Stimulated activated CD8-positive, alpha-beta memory T cell treated with anti-CD3 and anti-CD28 coated beads, Interleukin-15, amount 100 ng/mL, for 1 hour (primary cell): ENCODE measurements around the gene MICAL3.
"Not testable (repeated sequence)": the region's sequence is repeated elsewhere in the genome, so short reads cannot be mapped to it uniquely, and the experiment has no call there.

Experiments used
- DNase-seq: peaks from one replicate; pipeline ENCODE4 v3.0.0-alpha.2; 2020; ENCODE audit warnings: low read depth

Gene MICAL3

DNA sequence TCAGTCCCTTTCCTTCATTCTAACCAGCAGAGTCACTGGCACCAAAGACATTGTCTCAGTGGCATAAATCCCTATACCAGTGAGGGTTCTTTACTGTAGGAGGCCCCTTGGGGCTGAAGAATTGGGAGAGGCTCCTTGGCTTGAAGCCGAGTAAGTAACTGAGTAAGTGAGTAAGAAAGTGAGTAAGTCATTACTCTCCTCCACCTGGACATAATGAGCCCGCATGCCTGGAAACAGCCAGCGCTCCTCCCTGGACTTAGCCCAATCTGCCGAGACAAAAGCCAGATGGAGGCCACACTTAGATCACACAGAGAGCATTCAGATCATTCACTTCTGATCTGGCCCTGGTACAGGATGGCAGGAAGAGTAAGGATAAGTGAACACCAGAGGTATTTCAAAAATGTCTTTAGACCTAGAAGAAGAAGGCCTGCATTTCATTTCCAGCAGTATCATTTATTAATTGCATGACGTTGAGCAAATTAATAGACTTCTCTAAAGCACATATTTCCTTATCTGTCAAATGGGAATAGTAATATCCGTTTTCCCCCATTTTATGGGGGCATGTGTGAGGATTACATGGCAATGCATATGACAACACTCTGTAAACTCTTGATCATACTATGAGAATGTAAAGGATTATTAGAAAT is 8.2 kb upstream of the MICAL3 start:
- no peak for DNase-seq

DNA sequence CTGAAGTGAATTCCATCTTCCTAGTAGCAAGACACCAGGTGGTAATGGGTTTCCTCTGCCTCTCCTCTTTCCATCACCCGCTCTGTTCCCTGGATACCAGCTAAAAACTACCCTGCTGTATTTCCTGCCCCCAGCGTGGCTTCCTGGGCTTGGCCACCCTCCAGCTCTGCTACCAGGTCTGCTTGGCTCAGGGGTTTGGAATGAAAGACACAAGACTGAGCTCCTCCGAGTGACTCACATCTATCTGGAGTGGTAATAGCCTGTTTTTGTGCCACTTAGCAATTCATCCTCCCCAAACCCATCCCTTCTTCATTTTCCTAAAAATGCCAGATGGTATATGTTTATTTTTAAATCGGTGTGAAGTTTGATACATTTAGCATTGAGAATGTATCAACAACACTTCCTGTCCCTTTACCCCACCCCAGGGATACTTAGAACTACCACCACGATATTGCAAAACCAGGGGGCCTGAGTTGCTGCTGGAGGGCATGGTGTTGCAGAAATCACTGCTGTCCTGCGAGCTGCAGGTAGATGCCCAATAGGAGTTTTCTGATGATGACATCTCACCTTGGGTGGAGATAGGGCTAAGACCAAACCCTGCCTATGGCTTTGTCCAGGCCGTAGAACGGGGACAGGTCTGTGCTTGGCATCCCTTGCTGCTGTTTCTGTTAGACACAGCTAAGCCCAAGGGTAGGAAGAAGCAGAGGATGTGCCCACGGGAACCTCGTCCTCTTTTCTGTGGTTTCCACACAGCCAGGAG is 7.5 kb upstream of the MICAL3 start:
- no peak for DNase-seq

DNA sequence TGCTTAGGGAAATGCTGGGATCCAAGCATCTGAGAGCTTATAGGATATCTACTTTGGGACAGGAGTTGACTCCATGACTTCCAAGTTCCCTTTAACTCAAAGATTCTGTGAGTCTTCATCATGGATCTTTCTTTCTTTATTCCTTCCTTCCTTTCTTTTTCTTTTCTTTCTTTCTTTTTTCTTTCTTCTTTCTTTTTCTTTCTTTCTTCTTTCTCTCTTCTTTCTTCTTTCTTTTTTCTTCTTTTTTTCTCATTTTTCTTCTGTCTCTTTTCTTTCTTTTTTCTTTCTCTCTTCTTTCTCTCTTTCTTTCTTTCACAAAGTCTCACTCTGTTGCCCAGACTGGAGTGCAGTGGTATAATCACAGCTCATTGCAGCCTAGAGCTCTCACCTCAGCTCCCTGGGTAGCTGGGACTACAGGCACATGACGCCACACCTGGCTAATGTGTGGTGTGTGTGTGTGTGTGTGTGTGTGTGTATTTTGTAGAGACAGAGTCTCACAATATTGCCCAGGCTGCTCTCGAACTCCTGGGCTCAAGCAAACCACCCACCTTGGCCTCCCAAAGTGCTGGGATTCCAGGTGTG is 5.4 kb upstream of the MICAL3 start:
- DNase-seq = no peak

GRCh38 chr22:18028817-18029527 is 4.6 kb upstream of the MICAL3 start:
- DNase-seq = no peak

GRCh38 chr22:18025898-18026297 is 1.5 kb upstream of the MICAL3 start:
- DNase-seq = not testable (repeated sequence)

DNA sequence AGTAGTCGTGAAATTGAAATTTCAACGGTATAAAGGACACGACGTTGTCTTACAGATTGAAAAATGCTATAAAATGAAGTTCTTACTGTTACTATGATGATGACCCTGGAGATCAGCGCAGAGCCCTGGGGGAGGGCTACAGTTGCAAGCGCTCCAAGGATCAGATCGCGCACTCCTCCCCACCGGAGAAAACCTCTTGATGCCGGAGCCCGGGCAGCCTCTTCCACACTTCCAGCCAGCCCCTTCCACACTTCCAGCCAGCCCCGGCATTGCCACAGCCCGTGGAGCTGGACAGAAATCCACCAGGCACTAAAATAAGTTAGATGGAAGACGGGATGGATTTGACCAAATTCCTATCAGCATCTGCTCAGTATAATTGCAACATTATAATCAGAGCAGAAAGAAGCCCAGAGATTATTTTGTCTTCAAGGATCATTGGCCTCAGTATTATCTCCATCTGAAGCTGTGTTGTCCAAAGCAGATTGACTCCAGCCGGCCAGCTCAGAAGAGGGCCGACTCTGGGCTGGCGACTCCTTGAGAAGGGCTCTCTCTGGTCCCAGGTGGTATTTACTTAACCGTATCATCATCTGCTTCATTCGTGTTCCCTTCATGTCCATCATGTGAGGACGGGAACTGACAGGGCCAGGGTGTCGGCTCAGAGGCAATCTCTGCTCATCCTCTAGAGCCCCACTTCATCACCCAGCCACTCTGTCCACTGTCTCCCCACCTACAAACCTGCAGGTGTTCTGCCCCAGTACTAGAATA is 777 bp upstream of the MICAL3 start:
- DNase-seq = no peak

DNA sequence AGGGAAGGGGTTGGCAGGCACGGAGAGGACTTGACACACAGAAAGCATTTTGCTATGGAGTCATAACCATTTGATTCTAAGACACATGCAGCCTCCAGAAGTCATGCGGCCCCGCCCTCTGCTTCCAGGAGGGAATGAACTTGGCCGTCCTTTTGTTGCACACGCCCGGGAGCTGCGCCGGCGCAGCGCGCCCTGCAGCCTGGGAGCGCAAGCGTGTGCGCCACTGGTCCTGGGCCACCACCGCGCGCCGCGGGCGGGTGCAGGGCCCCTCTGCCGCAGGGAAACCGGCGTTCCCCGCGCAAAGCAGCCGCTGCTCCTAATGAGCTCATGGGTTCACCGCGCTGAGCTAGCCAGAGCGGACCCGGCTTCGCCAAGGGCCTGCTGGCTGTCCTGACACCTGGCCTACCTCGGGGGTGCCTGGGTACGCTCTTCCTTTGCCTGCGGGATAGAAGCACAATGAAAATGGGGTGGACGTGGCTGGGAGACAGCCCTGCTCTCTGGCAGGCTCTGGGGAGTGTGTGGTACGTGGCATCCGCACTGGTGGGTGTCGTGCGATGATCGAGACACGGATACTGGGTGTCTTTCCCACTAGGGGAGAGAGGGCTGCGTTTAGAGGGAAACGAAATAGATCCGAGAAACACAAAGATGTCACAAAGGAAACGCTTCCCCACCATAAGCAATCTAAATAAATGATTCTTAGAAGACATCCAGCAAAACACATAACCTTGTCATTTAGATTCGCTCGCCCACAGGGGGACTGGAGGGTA is 669 bp downstream of the MICAL3 start:
- DNase-seq = no peak

DNA sequence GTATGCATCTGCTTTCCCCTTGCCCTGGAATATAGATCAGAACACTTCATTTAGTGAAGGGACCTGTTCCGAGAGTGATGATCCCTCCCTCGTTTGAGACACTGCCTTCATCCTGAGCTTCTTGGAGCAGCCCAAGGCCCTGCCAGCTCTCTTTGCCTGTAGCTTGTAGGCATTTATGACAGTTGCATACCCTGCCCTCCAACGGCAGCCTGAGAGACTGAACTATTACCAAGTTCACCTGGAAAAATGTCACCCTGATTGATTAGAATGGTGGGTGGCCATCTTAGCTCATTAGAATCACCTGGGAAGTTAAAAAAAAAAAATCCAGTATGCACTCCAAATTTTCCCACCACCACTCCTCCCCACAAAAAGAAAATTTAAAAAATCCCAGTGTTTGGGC is 1.5 kb downstream of the MICAL3 start:
- no peak for DNase-seq

GRCh38 chr22:18021431-18021830 is 2.9 kb downstream of the MICAL3 start:
- DNase-seq = no peak

DNA sequence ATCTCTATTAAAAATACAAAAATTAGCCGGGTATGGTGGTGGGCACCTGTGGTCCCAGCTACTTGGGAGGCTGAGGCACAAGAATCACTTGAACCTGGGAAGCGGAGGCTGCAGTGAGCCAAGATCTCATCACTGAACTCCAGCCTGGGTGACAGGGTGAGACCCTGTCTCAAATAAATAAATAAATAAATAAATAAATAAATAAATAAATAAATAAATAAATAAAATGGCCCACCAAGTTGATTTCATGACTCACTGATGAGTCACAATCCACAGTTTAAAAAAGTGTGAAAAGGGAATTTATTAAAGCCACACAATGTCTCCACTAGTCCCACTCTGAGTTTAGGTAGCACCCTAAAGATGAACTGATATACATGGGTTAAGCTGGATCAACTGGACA is 3.6 kb downstream of the MICAL3 start:
- not testable (repeated sequence) for DNase-seq

DNA sequence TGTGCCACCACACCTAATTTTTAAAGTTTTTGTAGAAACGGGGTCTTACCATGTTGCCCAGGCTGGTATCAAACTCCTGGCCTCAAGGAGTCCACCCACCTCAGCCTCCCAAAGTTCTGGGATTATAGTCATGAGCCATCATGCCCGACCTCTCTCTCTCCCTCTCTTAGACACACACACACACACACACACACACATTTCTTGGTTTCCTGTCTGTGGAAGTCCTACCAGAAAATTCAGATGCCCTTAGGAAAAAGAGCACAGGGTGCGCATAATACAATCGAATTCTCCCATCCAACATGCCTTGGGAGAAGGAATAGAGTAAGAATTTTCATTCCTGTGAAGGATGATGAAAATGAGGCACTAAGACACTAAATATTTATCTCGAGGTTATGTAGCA is 10.4 kb downstream of the MICAL3 start:
- no peak for DNase-seq

- DNase-seq = no peak
These were observed 10.9 kb downstream of the MICAL3 start for GRCh38 chr22:18013436-18013835.

- DNase-seq = no peak
These were observed 11.8 kb downstream of the MICAL3 start for GRCh38 chr22:18012531-18012930.

GRCh38 chr22:18010266-18010665 is 14.1 kb downstream of the MICAL3 start:
- DNase-seq = no peak

DNA sequence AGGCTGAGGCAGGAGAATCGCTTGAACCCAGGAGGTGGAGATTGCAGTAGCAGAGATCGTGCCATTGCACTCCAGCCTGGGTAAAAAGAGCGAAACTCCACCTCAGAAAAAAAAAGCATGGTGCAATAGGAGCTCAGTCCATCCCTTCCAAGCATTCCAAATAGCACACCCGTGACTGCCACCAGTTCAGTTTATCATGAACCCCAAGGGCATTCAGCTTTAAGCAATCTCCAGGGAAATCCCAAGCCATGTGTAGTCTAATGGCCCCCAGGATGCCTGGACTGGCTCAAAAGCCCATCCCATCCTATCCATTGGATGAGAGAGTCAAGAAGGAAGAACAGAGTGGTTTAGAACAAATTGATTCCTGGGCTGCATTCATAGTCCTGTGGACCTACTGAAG is 16.2 kb downstream of the MICAL3 start:
- DNase-seq = no peak

DNA sequence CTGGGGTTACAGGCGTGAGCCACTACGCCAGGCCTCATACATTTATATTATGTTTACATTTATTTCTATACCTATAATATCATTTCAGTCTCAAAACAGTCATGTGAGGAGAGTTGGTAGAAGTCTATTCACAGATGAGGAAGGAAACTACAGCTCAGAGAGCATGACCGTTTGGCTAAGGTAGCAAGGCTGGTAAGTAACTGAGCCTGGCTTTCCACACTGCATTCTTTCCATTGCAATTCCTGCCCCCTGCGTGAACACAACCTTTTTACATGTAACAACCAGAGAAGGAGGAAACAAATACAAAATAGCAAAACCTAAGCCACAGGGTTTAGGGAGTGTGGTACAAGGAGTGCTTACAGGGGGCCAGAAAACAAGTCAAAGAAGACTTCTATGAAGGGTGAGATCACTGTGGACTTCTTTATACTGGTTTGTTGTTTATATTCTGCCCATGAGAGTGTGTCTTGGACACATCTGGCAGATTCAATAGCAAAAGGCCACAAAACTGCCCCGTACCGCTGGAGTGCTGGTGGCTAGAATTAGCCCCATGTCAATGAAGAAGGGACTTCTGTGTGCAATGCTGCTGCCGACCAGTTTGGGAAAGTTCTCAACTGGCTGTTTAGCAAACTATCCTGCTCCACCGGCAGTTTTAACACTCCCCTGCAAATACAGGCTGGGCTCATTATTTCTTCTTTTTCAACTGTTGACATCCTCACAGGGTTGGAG is 19.0 kb downstream of the MICAL3 start:
- DNase-seq = no peak

GRCh38 chr22:18001894-18002315 is 22.5 kb downstream of the MICAL3 start:
- not testable (repeated sequence) for DNase-seq

DNA sequence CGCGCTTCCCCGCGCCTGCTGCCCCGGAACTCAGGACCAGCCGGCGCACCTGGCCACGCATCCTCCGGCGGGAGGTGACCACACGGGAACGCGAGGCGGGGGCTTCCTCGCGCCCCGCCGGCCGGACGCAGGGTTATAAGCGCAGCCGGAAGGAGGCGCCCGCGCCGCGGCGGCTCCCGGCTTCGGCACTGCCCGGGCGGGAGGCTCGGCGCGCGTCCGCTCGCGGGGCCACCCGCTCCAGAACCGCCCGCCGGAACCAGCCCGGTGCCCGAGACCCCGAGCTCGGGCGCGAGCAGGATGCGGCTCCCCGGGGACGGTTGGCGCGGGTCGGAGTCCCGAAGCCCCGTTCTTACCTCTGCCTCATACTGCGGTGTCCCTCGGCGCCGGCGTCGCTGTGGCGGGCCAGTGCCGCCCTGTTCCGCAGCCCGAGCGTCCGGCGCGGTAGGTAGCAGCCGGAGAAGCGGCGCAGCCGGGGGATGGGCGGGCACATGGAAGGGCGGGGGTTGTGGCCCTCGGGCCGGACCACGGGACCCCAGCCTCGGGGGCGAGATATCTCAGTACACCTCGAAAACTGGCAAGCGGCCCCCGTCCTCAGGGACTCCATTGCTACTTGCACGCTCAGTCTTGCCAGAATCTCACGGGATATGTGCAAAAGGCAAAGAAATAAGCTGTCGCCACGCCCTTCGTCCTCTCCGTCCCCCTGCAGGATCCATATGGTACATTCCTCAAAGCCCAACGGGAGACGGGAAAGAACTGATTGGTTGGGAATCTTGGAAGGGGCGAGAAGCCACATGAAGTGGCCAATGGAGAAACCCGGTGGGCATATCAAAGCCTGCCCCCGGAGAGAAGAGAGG is 23.1 kb downstream of the MICAL3 start:
- DNase-seq = no peak

GRCh38 chr22:18000441-18001039 is 23.8 kb downstream of the MICAL3 start:
- DNase-seq = no peak
